ENCODE data around the gene FIGLA. TPM values are rescaled to one million over a fixed set of nuclear protein-coding genes. Genes with fewer than 3 reads are reported as not detected.
"Not testable (repeated sequence)": the region's sequence is repeated elsewhere in the genome, so short reads cannot be mapped to it uniquely, and the experiment has no call there.

The FIGLA gene
- polyA plus RNA-seq, 1 donor = not detected

DNA sequence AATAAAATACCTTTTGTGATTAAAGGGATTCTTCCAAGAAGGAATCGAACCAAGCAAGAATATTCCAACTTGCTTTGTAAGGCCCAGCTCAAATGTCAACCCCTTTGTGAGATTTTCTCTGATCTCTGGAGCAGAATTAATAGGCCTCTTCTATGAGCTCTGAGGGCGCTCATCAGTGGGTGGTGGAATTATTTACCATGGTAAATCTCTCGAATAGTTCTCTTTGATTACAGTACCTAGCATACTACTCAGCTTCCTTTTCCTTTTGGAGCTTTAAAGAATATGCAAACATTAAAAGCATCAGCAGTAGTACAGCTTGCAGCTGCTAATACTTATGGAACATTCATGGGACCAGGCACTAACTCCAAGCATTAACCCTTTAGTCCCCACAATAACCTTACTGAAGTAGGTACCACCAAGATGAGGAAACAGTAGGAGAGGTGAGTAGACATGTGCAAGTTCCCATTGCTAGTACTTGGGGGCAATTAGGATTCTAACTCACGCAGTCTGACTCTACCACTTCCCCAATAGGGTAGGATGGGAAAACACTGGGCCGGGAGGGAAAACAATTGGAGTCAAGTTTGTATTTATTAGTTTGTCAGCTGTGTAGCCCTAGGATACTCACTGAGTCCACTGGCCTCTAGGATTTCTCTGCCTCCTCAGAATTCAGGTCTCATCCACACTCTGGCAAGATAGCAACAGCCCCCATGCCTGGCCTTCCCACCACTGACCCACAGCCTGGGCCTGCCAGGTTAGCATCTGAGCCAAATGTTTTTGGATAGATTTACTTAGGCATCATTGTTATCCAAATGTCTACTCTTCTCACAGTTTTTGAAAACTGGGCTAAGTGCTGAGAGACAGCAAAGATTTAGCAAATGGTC, 44.1 kb downstream of the FIGLA start:
- WGBS (ENCODE audit: insufficient coverage, low lambda C conversion rate) = 67% methylated on average over 1 of the region's 5 CpGs
- Histone ChIP-seq H3K9me3 (ENCODE audit: control insufficient read depth, low read depth, low read length) (no peaks in the 10 kb centered on the region), H3K27ac (ENCODE audit: low read length) (no peak overlapping the region), H3K4me1 (ENCODE audit: control insufficient read depth, insufficient read depth, low read length) (no peaks in the 10 kb centered on the region), H3K36me3 (ENCODE audit: control insufficient read depth, insufficient read depth, low read length) (no peaks in the 10 kb centered on the region), H3K4me3 (ENCODE audit: low read length) (no peak overlapping the region), H3K27me3 (ENCODE audit: control insufficient read depth, insufficient read depth, low read length) (peaks cover 12% of the 10 kb centered on the region)
- no peak for DNase-seq

DNA sequence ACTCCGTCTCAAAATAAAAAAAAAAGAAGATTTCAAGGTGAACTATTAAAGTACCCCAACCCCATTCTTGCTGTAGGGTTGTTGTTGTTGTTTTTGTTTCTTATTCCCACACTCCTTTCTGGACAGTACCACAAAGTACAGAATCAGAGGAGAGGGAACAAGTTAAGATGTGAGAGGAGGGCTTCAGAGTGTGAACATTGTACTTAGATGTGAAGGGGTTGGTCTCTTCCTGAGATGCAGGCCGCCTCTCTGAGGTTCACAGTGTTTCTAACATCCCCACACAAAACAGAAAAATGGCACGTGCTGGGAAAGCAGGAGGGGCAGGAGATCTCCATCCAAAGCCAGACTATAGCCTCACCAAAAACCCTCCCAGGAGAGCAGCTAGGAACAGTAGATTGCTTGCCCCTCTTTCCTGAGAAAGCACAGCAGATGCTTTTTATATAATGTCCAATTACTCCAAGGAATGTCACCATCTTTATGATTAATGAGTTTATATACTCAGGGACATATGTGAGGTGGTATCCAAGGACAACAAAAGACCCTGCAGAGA, 45.1 kb downstream of the FIGLA start:
- Histone ChIP-seq H3K4me1 (ENCODE audit: control insufficient read depth, insufficient read depth, low read length) (no peaks in the 10 kb centered on the region), H3K27ac (ENCODE audit: low read length) (no peak overlapping the region), H3K4me3 (ENCODE audit: low read length) (no peak overlapping the region), H3K9me3 (ENCODE audit: control insufficient read depth, low read depth, low read length) (no peaks in the 10 kb centered on the region), H3K27me3 (ENCODE audit: control insufficient read depth, insufficient read depth, low read length) (peaks cover 10% of the 10 kb centered on the region), H3K36me3 (ENCODE audit: control insufficient read depth, insufficient read depth, low read length) (no peaks in the 10 kb centered on the region)
- no peak for DNase-seq
- no CpG with 5 or more reads among the region's 3 CpGs for WGBS (ENCODE audit: insufficient coverage, low lambda C conversion rate)

DNA sequence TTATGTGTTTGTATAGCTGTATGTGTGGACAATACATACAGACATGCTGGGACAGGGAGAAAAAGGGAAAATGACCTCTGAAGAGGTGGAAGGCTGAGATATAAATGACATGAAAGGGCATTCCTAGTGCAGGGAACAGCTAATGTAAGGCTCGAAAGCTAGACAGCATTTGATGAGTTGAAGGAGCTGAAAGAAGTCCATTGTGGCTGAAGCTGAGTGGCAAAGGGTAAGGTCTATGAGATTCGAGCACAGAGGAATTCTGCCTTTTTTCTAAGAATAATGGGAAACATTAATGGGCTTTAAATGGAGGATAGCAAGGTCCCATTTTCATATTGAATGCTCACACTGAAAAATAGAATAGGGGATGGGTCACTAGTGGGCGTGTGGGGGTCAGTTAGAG, 46.0 kb downstream of the FIGLA start:
- H3K4me3 ChIP-seq (ENCODE audit: low read length) = no peak overlapping the region
- no peaks in the 10 kb centered on the region for H3K36me3 ChIP-seq (ENCODE audit: control insufficient read depth, insufficient read depth, low read length)
- H3K4me1 ChIP-seq (ENCODE audit: control insufficient read depth, insufficient read depth, low read length) = no peaks in the 10 kb centered on the region
- no peak overlapping the region for H3K27ac ChIP-seq (ENCODE audit: low read length)
- DNase-seq = no peak
- H3K27me3 ChIP-seq (ENCODE audit: control insufficient read depth, insufficient read depth, low read length) = peaks cover 10% of the 10 kb centered on the region
- 71% methylated on average over 2 of the region's 3 CpGs for WGBS (ENCODE audit: insufficient coverage, low lambda C conversion rate)
- H3K9me3 ChIP-seq (ENCODE audit: control insufficient read depth, low read depth, low read length) = no peaks in the 10 kb centered on the region

DNA sequence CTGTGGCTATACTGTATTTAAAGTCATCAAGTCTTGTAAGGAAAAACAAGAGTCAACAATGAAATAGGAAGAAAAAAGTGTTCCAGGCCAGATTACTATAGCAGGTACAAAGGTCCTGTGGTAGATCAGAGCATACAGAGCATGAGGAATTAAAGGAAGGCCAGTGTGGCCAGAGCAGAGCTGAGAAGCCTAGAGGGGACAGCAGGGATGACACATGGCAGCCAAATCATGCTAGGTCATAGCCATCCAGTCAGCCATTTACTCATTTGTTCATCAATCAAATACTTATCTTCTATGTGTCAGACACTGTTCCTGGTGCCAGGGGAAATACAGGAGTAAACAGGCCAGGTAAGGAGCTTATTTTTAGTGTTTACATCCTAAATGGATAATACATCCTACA, 46.8 kb downstream of the FIGLA start:
- Histone ChIP-seq H3K4me1 (ENCODE audit: control insufficient read depth, insufficient read depth, low read length) (no peaks in the 10 kb centered on the region), H3K27ac (ENCODE audit: low read length) (no peak overlapping the region), H3K9me3 (ENCODE audit: control insufficient read depth, low read depth, low read length) (no peaks in the 10 kb centered on the region), H3K4me3 (ENCODE audit: low read length) (no peak overlapping the region), H3K27me3 (ENCODE audit: control insufficient read depth, insufficient read depth, low read length) (peaks cover 10% of the 10 kb centered on the region), H3K36me3 (ENCODE audit: control insufficient read depth, insufficient read depth, low read length) (no peaks in the 10 kb centered on the region)
- no peak for DNase-seq

DNA sequence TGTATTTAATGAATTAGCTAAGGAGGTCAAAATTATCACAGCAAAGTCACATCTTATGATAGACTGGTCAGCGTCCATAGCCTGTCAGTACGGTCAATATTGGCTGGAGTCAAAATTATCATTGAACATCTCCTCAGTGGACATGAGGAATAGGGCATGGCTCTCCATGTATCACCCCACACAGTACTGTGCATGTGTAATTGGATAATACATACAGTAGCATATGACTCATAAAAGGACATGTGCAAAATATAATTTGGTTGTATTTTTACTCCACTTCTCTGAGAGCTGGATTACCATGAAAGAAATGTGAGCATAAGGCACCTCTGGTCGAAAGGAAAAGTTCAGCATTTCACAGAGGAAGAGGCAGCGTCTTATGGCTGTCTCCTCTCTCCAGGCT, 47.4 kb downstream of the FIGLA start:
- DNase-seq = no peak
- no CpG with 5 or more reads among the region's 4 CpGs for WGBS (ENCODE audit: insufficient coverage, low lambda C conversion rate)
- peaks cover 12% of the 10 kb centered on the region for H3K27me3 ChIP-seq (ENCODE audit: control insufficient read depth, insufficient read depth, low read length)
- no peak overlapping the region for H3K4me3 ChIP-seq (ENCODE audit: low read length)
- H3K36me3 ChIP-seq (ENCODE audit: control insufficient read depth, insufficient read depth, low read length) = no peaks in the 10 kb centered on the region
- no peak overlapping the region for H3K27ac ChIP-seq (ENCODE audit: low read length)
- no peaks in the 10 kb centered on the region for H3K9me3 ChIP-seq (ENCODE audit: control insufficient read depth, low read depth, low read length)
- H3K4me1 ChIP-seq (ENCODE audit: control insufficient read depth, insufficient read depth, low read length) = no peaks in the 10 kb centered on the region

DNA sequence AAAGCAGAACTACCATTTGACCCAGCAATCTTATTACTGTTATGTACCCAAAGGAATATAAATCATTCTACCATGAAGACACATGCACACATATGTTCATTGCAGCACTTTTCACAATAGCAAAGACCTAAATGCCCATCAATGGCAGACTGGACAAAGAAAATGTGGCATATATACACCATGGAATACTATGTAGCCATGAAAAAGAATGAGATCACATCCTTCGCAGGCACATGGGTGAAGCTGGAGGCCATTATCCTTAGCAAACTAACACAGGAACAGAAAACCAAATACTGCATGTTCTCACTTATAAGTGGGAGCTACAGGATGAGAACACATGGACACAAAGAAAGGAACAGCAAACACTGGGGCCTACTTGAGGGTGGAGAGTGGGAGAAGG, 51.0 kb downstream of the FIGLA start:
- not testable (repeated sequence) for H3K9me3 ChIP-seq (ENCODE audit: control insufficient read depth, low read depth, low read length); H3K27ac ChIP-seq (ENCODE audit: low read length); DNase-seq; H3K36me3 ChIP-seq (ENCODE audit: control insufficient read depth, insufficient read depth, low read length); H3K4me1 ChIP-seq (ENCODE audit: control insufficient read depth, insufficient read depth, low read length); H3K4me3 ChIP-seq (ENCODE audit: low read length)
- peaks cover 17% of the 10 kb centered on the region for H3K27me3 ChIP-seq (ENCODE audit: control insufficient read depth, insufficient read depth, low read length)
- no CpG with 5 or more reads among the region's 1 CpG for WGBS (ENCODE audit: insufficient coverage, low lambda C conversion rate)

DNA sequence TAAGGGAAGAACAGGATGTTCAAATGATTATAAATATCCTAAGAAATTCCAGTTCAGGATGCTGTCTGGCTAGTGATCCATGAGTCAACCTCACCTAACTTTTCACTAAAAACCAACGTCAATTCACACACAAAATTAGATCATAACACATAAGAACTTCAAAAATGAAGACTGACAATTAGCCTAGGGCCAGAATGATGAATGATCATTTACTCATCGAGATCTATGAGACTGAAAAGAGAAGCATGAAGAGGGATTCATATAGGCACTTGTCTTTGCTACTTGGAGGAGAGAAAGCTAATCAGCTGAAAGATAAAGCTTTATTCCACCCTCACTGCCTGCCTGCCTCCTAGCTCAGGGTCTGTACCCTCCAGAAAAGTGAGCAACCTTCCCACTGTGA, 52.3 kb downstream of the FIGLA start:
- Histone ChIP-seq H3K9me3 (ENCODE audit: control insufficient read depth, low read depth, low read length) (no peaks in the 10 kb centered on the region), H3K4me3 (ENCODE audit: low read length) (no peak overlapping the region), H3K4me1 (ENCODE audit: control insufficient read depth, insufficient read depth, low read length) (no peaks in the 10 kb centered on the region), H3K27me3 (ENCODE audit: control insufficient read depth, insufficient read depth, low read length) (peaks cover 26% of the 10 kb centered on the region), H3K36me3 (ENCODE audit: control insufficient read depth, insufficient read depth, low read length) (no peaks in the 10 kb centered on the region), H3K27ac (ENCODE audit: low read length) (no peak overlapping the region)
- DNase-seq = no peak
- 80% methylated on average over 1 of the region's 2 CpGs for WGBS (ENCODE audit: insufficient coverage, low lambda C conversion rate)

DNA sequence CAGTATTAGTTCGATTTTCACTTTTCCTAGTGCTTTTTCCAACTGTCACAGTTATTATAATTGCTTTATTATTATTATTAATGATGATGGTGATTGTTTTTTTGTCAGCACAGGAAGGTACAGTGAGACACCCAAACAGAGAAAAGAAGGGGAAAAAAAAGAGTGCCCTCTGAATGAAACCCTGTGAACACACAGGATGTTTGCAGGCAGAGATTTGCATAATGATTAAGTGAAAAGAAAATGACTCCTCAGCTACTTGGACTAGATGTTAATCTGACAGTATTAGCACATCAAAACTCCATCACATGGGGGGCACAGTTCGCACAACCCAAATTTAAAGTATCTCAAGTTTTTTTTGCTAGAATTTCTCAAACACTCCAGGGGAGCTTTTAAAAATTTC, 55.4 kb downstream of the FIGLA start:
- Histone ChIP-seq H3K9me3 (ENCODE audit: control insufficient read depth, low read depth, low read length) (no peaks in the 10 kb centered on the region), H3K27ac (ENCODE audit: low read length) (no peak overlapping the region), H3K4me3 (ENCODE audit: low read length) (no peak overlapping the region), H3K27me3 (ENCODE audit: control insufficient read depth, insufficient read depth, low read length) (peaks cover 30% of the 10 kb centered on the region), H3K4me1 (ENCODE audit: control insufficient read depth, insufficient read depth, low read length) (no peaks in the 10 kb centered on the region), H3K36me3 (ENCODE audit: control insufficient read depth, insufficient read depth, low read length) (no peaks in the 10 kb centered on the region)
- 55% methylated on average over 2 of the region's 2 CpGs for WGBS (ENCODE audit: insufficient coverage, low lambda C conversion rate)
- DNase-seq = no peak

DNA sequence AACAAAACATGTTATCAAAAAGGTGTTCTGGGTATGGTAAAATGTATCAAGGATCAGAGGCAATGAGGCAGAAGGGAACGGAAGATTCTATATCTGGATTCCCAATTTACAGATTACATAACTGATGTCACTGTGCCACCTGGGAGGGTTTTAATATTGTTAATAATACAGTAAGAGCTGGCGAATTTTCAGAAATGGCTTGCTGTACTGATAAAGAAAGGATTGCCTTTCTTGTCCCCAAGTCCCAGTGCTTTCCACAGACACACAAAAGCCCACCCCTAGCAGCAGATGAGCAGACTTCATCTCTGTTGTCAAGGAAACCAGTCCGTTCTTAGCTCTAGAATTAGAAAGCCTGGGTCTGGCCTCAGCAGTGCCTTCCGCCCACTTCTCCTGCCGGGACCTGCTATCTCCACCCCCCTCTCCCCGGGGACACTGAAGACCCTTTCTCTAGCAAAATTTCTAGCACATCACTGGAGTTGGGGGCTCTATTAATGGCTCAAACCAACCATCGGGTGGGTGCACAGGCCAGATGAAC, 56.7 kb downstream of the FIGLA start:
- Histone ChIP-seq H3K27ac (ENCODE audit: low read length) (no peak overlapping the region), H3K9me3 (ENCODE audit: control insufficient read depth, low read depth, low read length) (no peaks in the 10 kb centered on the region), H3K4me3 (ENCODE audit: low read length) (no peak overlapping the region), H3K36me3 (ENCODE audit: control insufficient read depth, insufficient read depth, low read length) (no peaks in the 10 kb centered on the region), H3K27me3 (ENCODE audit: control insufficient read depth, insufficient read depth, low read length) (peaks cover 30% of the 10 kb centered on the region), H3K4me1 (ENCODE audit: control insufficient read depth, insufficient read depth, low read length) (no peaks in the 10 kb centered on the region)
- no CpG with 5 or more reads among the region's 7 CpGs for WGBS (ENCODE audit: insufficient coverage, low lambda C conversion rate)
- DNase-seq = no peak

DNA sequence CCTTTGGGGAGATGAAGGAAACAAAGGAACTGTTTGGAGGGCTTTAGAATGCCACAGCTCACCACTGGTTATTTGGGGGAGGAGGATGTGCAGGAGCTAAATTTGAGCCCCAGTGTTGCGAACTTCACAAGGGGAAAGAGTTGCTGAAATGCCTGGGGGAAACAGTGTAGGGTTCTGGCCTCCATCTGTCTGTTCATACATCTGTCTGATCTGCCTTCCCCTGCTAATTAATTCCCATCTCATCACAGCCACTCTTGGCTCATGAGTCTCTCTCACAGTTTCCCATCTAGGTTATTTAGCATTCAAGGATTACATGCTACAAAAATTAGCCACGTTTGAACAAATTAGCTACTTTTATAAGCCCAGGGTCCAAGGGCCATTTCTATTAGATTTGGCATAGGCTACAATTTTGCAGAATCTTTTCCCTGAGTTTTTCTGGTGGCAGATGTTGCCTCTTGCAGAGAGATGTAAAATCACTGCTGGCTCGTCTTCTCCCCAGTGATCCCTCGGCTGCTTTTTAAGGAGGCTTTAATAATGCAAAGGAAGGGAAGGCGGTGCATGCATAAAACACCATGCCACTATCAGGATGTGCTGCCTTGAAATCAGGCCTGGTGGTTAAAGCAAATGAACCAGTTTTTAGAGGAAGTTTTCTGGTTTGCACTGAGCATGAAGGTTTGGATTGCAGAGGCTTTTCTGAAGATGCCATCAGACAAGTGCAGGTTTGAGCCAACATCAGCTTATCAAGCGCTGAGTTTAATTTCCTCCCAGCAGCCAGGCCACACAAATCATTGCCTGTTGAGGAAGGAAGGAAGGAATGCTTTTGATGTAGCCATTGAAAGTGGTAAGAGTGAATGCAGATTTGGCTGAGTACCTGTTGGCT, 57.4 kb downstream of the FIGLA start:
- Histone ChIP-seq H3K4me3 (ENCODE audit: low read length) (no peak overlapping the region), H3K4me1 (ENCODE audit: control insufficient read depth, insufficient read depth, low read length) (no peaks in the 10 kb centered on the region), H3K27ac (ENCODE audit: low read length) (no peak overlapping the region), H3K9me3 (ENCODE audit: control insufficient read depth, low read depth, low read length) (no peaks in the 10 kb centered on the region), H3K36me3 (ENCODE audit: control insufficient read depth, insufficient read depth, low read length) (no peaks in the 10 kb centered on the region), H3K27me3 (ENCODE audit: control insufficient read depth, insufficient read depth, low read length) (peaks cover 27% of the 10 kb centered on the region)
- DNase-seq = no peak
- WGBS (ENCODE audit: insufficient coverage, low lambda C conversion rate) = no CpG with 5 or more reads among the region's 6 CpGs

Measured in large intestine (tissue), 3 donors.